NCI-H1105 treated with DMSO at 0.1 percent for 48 hours (cell line): Measurements from ENCODE around the gene ITIH5.
"Not testable (repeated sequence)": the region's sequence is repeated elsewhere in the genome, so short reads cannot be mapped to it uniquely, and the experiment has no call there.

ENCODE experiments used
- DNase-seq: peaks from one replicate; lab custom pipeline; 2025; lab: John Stamatoyannopoulos, UW

ITIH5 gene

GRCh38 chr10:7687228-7687907, 20.6 kb upstream of the ITIH5 start:
- DNase-seq = peak; percentile 74

- peak; percentile 7 for DNase-seq
Measured at GRCh38 chr10:7686351-7687171, 19.8 kb upstream of the ITIH5 start.

- DNase-seq = not testable (repeated sequence)
Measured at GRCh38 chr10:7680078-7680477, 13.3 kb upstream of the ITIH5 start.

- DNase-seq = no peak
Measured at GRCh38 chr10:7679256-7679655, 12.5 kb upstream of the ITIH5 start.

GRCh38 chr10:7672341-7673134, 5.8 kb upstream of the ITIH5 start:
- no peak for DNase-seq

- no peak for DNase-seq
Measured at GRCh38 chr10:7670157-7670556, 3.4 kb upstream of the ITIH5 start.

- DNase-seq = no peak
Measured at GRCh38 chr10:7667262-7668141, 736 bp upstream of the ITIH5 start.

- DNase-seq = no peak
Measured at GRCh38 chr10:7665767-7666166, 999 bp downstream of the ITIH5 start.

- DNase-seq = no peak
Measured at GRCh38 chr10:7664707-7665106, 2.1 kb downstream of the ITIH5 start.

GRCh38 chr10:7662522-7662921, 4.2 kb downstream of the ITIH5 start:
- DNase-seq = no peak

GRCh38 chr10:7659560-7659959, 7.2 kb downstream of the ITIH5 start:
- DNase-seq = no peak

- DNase-seq = no peak
Measured at GRCh38 chr10:7657552-7657951, 9.2 kb downstream of the ITIH5 start.

- not testable (repeated sequence) for DNase-seq
Measured at GRCh38 chr10:7657079-7657478, 9.7 kb downstream of the ITIH5 start.

GRCh38 chr10:7651853-7652470, 14.8 kb downstream of the ITIH5 start:
- DNase-seq = no peak

GRCh38 chr10:7649673-7650300, 17.0 kb downstream of the ITIH5 start:
- DNase-seq = no peak

GRCh38 chr10:7647062-7647664, 19.6 kb downstream of the ITIH5 start:
- DNase-seq = no peak

- DNase-seq = no peak
Measured at GRCh38 chr10:7642491-7643011, 24.2 kb downstream of the ITIH5 start.

GRCh38 chr10:7635408-7636125, 31.2 kb downstream of the ITIH5 start:
- no peak for DNase-seq

- DNase-seq = no peak
Measured at GRCh38 chr10:7634142-7634894, 32.4 kb downstream of the ITIH5 start.
